Measurements from ENCODE around the gene GPX3. TPM values are rescaled to one million over a fixed set of nuclear protein-coding genes. Genes with fewer than 3 reads are reported as not detected.

Gene GPX3
- total and polyA plus RNA-seq, 3 donors from 2014 or later = 119 to 224 (median 216) TPM

DNA sequence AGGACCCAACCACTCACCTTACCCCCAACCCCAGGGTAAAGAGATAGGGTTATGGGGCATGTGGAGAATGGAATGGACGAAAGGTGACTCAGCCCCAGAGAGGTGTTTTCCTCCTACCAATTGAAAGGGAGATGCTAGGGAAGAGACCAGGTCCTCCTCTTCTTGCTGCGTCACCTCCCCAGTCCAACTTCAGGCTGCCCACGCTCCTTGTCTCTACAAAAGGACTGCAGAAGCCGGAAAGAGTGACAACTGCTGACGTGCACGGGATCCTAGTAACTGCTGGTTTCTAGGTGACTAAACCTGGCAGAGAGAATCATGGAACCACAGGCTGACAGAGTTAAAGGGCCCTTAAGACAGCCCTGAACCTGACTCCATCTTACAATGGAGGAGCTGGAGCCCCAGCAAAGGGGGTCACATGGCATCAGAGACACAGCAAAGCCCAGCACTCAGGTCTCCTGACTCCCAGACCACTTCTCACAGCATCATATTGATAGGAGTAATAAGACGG, 2.2 kb downstream of the GPX3 start:
- DNase-seq = peak; percentile 38
- Histone ChIP-seq H3K27me3 (no peaks in the 10 kb centered on the region), H3K36me3 (ENCODE audit: low read depth, missing control alignments) (no peaks in the 10 kb centered on the region), H3K27ac (peak overlapping the region; percentile 75 to 85), H3K4me1 (peaks cover 53% of the 10 kb centered on the region), H3K4me3 (no peak overlapping the region), H3K9me3 (no peaks in the 10 kb centered on the region)
- 47 to 80% methylated on average over 7 of the region's 7 CpGs for WGBS, 2 donors
- intact Hi-C loops (cut with DNase I; ENCODE audit: low total_unique reads) = no loop called here
- TF ChIP-seq POLR2A (IDR thresholded peaks at IDR 0.05) = no peak
- TF ChIP-seq, protein P1, sequence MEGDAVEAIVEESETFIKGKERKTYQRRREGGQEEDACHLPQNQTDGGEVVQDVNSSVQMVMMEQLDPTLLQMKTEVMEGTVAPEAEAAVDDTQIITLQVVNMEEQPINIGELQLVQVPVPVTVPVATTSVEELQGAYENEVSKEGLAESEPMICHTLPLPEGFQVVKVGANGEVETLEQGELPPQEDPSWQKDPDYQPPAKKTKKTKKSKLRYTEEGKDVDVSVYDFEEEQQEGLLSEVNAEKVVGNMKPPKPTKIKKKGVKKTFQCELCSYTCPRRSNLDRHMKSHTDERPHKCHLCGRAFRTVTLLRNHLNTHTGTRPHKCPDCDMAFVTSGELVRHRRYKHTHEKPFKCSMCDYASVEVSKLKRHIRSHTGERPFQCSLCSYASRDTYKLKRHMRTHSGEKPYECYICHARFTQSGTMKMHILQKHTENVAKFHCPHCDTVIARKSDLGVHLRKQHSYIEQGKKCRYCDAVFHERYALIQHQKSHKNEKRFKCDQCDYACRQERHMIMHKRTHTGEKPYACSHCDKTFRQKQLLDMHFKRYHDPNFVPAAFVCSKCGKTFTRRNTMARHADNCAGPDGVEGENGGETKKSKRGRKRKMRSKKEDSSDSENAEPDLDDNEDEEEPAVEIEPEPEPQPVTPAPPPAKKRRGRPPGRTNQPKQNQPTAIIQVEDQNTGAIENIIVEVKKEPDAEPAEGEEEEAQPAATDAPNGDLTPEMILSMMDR (IDR thresholded peaks at IDR 0.05) = no peak

DNA sequence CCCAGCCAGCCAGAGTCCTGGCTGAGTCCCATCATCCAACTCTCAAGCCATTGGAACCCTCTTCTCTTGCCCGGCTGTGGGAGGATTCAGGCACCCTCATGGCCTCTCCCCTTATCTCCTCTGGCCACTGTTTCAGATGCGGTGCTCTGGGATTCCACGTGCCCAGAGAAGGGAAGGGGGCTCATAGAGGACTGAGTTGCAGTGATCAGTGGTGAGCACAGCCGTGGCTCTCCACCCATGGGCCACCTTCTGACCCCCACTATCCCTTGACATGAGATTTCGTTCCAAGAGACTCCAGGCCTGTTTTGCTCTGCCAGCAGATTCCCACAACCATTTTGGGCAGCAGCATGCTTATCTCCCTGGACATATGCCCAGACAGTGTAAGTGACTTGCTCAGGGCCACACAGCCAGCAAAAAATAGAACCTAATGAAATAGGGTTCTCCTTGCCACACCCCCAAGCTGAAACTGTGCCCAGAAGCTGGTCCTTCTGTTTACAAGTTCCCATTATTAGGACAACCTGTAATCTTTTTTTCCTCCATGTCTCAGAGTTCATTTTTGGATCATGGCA, 2.7 kb downstream of the GPX3 start:
- Histone ChIP-seq H3K27ac (peak overlapping the region; percentile 75 to 85), H3K27me3 (no peaks in the 10 kb centered on the region), H3K36me3 (ENCODE audit: low read depth, missing control alignments) (no peaks in the 10 kb centered on the region), H3K4me1 (peaks cover 53% of the 10 kb centered on the region), H3K4me3 (no peak overlapping the region), H3K9me3 (no peaks in the 10 kb centered on the region)
- DNase-seq = peak; percentile 91
- WGBS, 2 donors = 26 to 43% methylated on average over 5 of the region's 5 CpGs
- TF ChIP-seq, protein P1 (IDR thresholded peaks at IDR 0.05) = no peak
- TF ChIP-seq POLR2A (IDR thresholded peaks at IDR 0.05) = no peak
- intact Hi-C loops (cut with DNase I; ENCODE audit: low total_unique reads) = no loop called here

DNA sequence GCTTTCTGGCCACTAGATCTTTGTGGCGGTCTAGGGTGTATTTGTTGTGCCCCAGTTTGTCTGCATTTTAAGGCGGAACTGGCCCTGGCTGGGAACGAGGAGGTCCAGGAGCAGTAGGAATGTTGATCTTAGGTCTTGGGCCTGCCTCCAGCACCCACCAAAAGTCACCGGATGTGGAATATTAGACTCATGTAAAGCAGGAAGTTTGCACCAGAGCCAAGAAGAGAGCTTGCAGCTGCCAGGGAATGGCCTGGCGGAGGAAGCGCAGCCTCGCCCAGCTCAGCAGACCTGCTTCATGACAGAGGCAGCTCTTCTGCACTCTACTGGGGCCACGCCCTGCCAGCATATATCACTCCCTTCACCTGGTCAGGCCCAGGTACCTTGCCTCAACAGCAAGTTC, 3.3 kb downstream of the GPX3 start:
- no peak for TF ChIP-seq POLR2A (IDR thresholded peaks at IDR 0.05)
- TF ChIP-seq, protein P1 (IDR thresholded peaks at IDR 0.05) = no peak
- H3K27ac ChIP-seq = peak overlapping the region; percentile 75 to 85
- H3K4me1 ChIP-seq = peaks cover 53% of the 10 kb centered on the region
- H3K4me3 ChIP-seq = no peak overlapping the region
- H3K36me3 ChIP-seq (ENCODE audit: low read depth, missing control alignments) = no peaks in the 10 kb centered on the region
- intact Hi-C loops (cut with DNase I; ENCODE audit: low total_unique reads) = no loop called here
- WGBS, 2 donors = 45 to 53% methylated on average over 7 to 8 of the region's 8 CpGs
- no peaks in the 10 kb centered on the region for H3K27me3 ChIP-seq
- peak; percentile 75 for DNase-seq
- H3K9me3 ChIP-seq = no peaks in the 10 kb centered on the region

DNA sequence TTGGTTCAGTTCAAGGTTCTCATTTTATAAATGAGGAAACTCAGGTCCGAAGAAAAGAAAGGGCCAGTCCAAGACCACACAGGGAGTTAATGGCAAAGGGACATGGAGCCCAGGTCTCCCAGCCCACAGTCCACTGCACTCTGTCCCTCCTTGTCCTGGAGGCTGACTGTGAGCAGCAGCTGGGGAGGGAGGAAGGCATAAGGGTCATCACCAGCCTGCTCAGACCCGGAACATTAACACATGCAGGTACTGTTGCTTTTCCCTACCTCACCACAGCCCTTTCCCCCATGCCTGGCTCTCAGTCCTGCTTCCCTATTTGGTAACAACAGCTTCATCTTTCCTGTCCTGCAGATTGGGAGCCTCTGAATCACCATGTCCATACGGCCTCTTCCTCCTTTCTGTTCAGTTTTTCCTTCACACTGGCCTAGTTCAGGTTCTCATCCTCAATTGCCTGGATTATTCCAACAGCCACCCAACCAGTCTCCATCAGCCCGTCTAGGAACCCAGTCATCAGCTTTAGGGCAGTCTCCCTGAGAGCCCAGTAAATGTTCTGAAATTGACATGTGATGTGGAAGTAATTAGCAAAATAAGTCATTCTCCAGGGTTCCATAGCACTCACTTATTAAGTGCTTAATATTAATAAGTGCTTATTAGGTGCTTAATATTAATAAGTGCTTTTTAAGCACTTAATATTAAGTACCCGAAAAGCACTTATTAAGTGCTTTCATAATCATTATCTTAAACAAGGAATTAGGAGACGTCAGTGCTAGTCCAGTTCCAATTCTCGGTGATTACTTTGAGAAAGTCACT, 4.3 kb downstream of the GPX3 start:
- Histone ChIP-seq H3K27me3 (no peaks in the 10 kb centered on the region), H3K36me3 (ENCODE audit: low read depth, missing control alignments) (no peaks in the 10 kb centered on the region), H3K4me1 (peaks cover 53% of the 10 kb centered on the region), H3K4me3 (no peak overlapping the region), H3K9me3 (no peaks in the 10 kb centered on the region), H3K27ac (peak overlapping the region in 1 of 2 donors; percentile 85)
- intact Hi-C loops (cut with DNase I; ENCODE audit: low total_unique reads) = no loop called here
- WGBS, 2 donors = 78 to 85% methylated on average over 6 to 7 of the region's 7 CpGs
- DNase-seq = no peak
- TF ChIP-seq POLR2A (IDR thresholded peaks at IDR 0.05) = no peak
- TF ChIP-seq, protein P1 (IDR thresholded peaks at IDR 0.05) = no peak

Data from testis (tissue), 3 donors.